ENCODE data around the gene GZMM.

Gene GZMM

GRCh38 chr19:543910-544608 lies at the start of gene GZMM:
Gene GZMM, plus strand, starts transcription at chr19:544053. Its CDS starts 19 bp downstream, at chr19:544072.
- DNase-seq = peak in 2 of 58 donors; percentile 4 to 14

GRCh38 chr19:494171-495080 lies 49.4 kb upstream of the GZMM start:
- DNase-seq = no peak

- DNase-seq = no peak
These were observed 48.8 kb upstream of the GZMM start for GRCh38 chr19:495081-495401.

- peak in 26 of 58 donors; percentile 9 to 81 (median 44) for DNase-seq
These were observed 48.3 kb upstream of the GZMM start for GRCh38 chr19:495402-496111.

DNA sequence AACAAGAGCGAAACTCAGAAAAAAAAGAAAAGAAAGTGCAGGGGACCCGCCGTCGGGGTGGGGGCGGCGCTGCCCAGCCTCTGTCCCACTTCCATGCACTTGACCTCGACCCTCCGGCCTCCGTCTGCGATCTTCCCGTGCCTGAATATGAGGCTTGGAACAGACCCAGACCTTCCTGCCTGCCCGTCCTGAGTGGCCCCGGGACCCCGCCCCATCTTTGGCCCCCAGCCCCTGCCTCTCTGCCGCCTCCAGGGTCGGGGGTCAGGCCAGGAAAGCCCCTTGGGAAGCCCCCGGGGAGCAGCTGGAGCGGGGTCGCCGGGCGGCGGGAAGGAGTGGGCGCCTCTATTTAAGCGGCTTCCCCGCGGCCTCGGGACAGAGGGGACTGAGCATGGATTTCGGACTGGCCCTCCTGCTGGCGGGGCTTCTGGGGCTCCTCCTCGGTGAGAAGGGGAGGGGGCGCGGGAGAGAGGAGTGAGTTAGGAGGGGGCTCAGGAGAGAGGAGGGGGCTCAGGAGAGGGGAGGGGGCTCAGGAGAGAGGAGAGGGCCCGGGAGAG lies 47.7 kb upstream of the GZMM start, which contains the start of gene MADCAM1:
MADCAM1 (plus strand) TSS at position 375 of the 554 bp plus-strand sequence; CDS start at position 389, 14 bp downstream.
- DNase-seq = peak in 1 of 58 donors; percentile 49

DNA sequence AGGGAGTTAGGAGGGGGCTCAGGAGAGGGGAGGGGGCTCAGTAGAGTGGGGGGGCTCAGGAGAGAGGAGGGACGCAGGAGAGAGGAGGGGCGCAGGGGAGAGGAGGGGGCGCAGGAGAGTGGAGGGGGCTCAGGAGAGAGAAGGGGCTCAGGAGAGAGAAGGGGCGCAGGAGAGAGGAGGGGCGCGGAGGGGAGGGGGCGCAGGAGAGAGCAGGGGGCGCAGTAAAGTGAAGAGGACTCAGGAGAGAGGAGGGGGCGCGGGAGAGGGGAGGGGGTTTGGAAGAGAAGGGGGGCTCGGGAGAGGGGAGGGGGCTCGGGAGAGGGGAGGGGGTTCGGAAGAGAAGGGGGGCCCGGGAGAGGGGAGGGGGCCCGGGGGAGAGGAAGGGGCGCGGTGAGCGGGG lies 46.9 kb upstream of the GZMM start:
- no peak for DNase-seq

- peak in 1 of 58 donors; percentile 49 for DNase-seq
These were observed 46.4 kb upstream of the GZMM start for GRCh38 chr19:497491-497868.

DNA sequence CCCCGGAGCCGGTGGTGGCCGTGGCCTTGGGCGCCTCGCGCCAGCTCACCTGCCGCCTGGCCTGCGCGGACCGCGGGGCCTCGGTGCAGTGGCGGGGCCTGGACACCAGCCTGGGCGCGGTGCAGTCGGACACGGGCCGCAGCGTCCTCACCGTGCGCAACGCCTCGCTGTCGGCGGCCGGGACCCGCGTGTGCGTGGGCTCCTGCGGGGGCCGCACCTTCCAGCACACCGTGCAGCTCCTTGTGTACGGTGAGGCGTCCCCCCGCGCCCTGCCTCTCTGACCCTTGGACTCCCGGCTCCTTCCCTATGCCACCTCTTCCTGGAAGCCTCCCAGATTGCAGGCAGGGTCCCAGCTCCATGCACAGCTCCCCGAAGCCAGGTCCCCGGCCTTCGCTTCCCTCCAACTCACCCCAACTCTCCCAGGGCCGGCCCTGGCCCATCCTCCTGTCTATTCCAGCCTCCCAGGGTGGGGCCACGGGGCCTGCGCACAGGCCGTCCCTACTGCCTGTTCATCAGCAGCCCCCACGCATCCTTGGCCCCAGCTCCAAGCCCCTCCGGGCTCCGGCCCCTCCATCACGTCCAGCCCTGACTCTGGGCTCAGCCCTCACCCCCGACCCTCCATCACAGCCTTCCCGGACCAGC lies 45.9 kb upstream of the GZMM start:
- DNase-seq = no peak

GRCh38 chr19:498511-498891 lies 45.4 kb upstream of the GZMM start:
- DNase-seq = no peak

- DNase-seq = no peak
These were observed 44.8 kb upstream of the GZMM start for GRCh38 chr19:498977-499623.

DNA sequence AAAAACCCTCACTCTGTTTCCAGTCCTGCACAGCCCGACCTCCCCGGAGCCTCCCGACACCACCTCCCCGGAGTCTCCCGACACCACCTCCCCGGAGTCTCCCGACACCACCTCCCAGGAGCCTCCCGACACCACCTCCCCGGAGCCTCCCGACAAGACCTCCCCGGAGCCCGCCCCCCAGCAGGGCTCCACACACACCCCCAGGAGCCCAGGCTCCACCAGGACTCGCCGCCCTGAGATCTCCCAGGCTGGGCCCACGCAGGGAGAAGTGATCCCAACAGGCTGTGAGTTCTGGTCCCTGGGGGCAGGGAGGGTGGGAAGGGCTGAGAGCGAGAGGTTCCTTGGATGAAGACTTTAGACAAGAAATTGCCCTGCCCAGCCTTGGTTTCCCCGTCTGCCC lies 42.2 kb upstream of the GZMM start:
- DNase-seq = no peak

DNA sequence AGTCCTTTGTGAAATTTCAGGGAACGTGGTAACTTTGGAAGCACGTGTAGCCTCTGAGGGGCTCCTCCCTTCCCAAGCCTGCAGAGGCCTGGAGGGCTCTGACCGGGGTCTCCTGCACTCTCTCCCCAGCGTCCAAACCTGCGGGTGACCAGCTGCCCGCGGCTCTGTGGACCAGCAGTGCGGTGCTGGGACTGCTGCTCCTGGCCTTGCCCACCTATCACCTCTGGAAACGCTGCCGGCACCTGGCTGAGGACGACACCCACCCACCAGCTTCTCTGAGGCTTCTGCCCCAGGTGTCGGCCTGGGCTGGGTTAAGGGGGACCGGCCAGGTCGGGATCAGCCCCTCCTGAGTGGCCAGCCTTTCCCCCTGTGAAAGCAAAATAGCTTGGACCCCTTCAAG lies 39.2 kb upstream of the GZMM start:
- no peak for DNase-seq

DNA sequence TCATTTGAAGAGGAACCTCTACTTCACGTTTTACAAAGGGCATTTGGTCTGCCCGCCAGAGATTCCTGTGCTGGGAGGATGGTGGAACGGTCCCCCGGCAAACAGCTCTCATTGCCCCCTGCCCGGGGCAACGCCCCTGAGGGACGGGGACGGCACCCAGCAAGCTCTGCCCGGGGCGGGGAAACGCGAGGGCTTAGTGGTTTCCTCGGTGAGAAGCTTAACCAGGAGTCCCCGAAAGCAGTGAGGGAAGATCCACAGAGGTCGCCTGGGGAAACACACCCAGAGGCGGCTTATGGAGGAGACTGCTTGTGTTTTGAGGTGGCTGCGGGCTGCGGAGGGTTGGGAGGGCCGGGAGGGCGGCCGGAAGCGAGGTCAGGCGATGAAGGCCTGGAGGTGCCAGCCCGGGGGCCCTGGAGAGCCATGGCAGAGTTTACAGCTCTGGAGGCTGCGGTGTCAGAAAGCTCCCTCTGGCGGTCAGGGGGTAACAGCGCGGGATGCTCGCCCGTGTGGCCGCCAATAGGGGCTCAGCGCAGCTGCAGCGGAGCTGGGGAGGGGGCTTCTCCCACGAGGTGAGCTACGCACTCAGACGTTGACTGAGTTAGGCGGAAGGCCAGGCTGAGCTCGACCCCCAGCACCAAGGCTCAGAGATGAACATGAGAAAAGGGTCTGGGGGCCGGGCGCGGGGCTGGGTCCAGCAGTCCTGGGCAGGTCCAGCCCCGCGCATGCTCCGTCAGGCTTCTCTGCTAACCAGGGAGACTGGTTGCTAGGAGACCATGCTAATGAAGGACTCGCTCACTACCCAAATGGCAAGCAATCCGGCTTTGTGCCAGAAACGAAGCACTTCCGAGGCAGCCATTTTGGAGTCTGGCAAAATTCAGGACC lies 37.2 kb upstream of the GZMM start:
- peak; percentile 94 to 100 (median 98) for DNase-seq

GRCh38 chr19:507286-508203 lies 36.3 kb upstream of the GZMM start, which contains the start of gene TPGS1:
Gene TPGS1, plus strand, starts transcription at chr19:507497. Its CDS starts 10 bp downstream, at chr19:507507.
- peak in 57 of 58 donors; percentile 43 to 100 (median 80) for DNase-seq

DNA sequence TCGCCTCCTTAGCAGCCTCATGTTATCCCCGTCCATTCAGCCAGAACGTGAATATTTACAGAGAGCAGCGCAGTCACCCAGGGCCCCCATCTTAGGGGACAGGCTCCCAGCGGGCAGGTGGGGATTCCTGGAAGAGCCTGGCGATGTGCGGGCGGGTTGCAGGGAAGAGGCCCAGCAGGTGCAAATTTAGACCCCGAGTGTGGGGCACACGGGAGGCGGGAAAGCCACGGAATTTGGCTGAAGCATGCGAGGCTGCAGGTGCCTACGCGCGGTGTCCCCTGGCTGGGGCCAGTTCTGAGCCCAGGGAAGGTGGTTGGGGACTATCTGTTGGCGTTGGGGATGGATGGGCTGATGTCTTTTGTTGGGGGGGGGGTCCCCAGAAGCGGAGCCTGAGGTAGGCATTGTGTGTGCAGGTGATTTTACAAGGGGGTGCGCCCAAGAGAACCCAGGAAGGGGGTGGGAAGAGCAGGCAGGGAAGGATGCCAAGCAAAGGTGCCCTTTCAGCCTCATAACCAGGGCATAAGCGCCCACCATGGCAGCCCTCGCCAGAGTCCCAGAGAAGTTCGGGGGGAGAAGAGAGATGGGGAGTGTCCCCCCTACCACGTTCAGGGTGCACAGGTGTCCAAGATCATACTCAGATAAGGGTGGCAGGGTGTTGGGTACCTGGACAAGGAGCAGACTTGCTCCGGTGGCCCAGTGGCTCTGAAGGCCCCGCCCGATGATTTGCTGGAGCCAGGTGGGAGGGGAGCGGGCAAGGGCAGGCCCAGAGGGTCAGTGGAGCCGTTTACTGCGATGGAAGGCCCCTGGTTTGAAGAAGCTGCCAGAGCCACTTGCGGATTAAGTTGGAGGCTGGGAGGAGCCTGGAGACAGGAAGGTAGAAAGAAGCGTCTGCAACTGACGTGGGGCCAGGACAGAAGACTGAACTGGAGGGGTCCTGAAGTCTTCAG lies 35.4 kb upstream of the GZMM start:
- DNase-seq = no peak

DNA sequence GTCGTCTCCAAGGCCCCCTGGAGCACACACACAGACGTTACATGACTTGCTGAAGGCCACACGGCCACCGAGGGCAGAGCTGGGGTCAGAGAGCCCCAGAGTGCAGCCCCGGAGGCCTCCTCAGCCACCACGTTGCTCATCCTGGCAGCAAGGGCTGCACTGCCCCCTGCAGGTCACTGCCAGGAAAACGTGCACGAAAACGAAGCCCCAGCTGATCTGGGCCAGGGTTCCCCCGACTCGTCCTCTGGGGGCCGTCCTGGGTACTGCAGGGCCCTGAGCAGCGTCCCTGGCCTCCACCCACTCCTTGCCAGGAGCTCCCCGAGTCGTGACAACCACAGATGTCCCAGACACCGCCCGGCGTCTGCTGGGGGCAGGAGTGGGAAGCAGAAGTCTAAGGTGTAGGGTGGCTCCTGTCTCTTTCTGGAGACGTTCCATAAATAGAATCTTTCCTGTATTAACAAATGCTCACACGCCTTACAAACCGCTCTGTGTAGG lies 33.2 kb upstream of the GZMM start:
- DNase-seq = peak in 54 of 58 donors; percentile 23 to 85 (median 62)
